GM18517 (cell line): Measurements from ENCODE around the gene MCHR1.

Experiments used
- ATAC-seq: cut with Tn5 transposase; IDR thresholded peaks from one replicate; pipeline ENCODE4 v1.9.1; 2021; ENCODE audit warnings: mild to moderate bottlenecking, moderate library complexity; ENCODE audit not compliant: unreplicated experiment

MCHR1 gene, protein sequence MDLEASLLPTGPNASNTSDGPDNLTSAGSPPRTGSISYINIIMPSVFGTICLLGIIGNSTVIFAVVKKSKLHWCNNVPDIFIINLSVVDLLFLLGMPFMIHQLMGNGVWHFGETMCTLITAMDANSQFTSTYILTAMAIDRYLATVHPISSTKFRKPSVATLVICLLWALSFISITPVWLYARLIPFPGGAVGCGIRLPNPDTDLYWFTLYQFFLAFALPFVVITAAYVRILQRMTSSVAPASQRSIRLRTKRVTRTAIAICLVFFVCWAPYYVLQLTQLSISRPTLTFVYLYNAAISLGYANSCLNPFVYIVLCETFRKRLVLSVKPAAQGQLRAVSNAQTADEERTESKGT

GRCh38 chr22:40679249-40679963, at the start of gene MCHR1:
TSS of gene MCHR1 (plus strand) at chr22:40679484. CDS start at chr22:40679653, 169 bp downstream.
- no peak for ATAC-seq

DNA sequence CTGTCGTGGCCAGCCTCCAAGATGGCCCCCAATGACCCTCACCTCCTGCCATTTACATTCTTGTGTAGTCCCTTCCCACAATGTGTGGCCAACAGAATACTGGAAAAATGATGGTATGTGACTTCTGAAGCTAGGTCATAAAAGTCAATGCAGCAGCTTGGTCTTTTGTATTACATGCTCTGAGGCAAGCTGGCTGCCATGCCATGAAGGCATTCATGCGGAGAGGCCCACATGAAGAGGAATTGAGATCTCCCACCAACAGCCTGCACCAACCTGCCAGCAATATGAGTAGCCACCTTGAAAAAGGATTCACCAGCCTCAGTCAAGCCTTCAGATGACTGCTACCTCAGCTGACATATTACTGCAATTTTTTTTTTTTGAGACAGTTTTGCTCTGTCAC, 47.4 kb upstream of the MCHR1 start:
- ATAC-seq: no peak

- ATAC-seq: no peak
These were observed 46.2 kb upstream of the MCHR1 start for GRCh38 chr22:40633036-40633435.

DNA sequence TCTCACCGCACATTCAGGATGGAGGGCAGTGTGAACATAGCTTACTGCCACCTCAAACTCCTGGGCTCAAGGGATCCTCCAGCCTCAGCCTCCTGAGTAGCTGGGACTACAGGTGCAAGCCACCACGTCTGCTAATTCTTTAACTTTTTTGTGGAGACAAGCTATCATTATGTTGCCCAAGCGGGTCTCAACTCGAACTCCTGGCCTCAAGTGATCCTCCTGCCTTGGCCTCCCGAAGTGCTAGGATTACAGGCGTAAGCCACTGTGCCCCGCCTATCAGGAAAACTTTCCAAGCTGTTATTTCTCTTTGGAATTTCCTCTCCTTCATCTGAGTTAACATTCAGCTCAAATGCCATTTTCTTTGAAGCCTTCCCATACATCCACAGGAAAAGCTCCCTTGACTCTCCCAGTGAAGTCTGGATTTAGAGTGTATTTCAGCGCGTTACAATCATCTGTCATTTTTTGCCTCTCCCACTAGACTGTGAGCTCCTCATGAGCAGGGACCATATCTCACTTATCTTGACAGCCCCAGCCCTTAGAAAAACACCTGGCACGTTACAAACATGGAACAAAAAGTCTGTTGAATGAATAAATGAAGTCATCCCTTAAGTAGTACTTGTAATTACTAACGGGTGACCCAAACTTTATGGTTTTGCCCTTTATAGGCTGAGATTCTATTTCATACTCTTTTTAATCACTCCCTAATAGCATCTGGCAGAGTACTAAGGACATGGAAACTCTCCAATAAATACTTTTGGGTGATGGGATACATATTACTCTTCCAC, 45.0 kb upstream of the MCHR1 start:
- no peak for ATAC-seq

DNA sequence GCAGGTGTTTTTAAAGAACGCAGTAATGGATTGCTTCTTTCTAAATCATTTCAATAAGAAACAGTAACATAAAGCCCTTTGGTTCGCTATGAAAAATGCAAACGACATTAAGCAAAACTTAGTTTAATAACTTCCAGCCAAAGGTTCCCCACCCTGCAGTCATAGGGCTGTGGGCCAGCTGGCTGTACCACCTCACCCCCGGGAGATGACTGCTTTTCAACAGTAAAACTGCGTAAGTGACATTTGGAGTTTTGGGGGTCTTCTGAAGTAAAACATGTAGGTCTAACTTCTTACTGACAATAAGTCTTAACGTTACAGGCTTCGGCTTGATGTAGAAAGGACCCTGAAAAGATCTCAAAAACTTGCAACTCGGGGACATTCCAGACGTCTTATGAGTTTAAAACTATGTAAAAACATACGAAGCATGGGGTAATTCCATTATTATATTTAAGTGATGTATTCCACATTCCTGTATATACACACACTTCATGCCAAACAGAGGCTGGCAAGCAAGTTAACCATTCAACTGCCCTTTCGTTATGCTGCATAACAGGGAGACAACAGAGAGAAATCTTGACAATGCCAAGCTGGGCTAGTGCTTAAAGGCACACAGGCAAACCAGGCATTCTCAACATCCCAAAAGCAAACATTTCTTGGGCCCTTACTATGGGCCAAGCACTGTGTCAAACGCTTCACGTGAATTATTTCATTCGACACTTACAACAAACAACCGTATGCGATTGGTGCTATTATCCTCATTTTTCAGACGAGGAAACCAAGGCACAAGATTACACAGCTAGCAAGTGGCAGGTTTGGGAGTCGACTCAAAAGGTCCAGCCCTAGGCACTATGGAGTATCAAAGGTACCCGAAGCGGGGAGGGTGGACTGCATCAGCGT, 44.0 kb upstream of the MCHR1 start:
- ATAC-seq: no peak

DNA sequence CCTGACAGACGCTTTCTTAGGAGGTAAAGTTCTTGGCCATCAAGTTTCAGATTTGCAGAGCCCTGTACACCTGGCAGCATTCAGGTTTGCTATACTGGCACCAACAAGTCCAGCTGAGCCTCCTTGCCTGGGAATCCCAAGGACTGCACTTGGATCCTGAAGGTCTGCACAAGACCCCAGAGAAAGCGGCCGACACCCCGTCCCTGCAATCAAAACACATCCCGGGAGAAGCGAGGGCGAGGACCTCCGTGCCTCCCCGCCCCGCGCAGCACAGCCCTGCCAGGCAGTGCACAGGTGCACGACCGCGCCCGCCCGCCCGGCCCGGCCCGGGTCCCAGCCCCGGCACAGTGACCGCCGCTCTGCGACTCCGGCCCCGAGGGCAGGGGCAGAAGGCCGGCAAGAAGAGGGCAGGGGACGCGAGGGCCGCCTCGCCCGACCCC, 43.3 kb upstream of the MCHR1 start:
- ATAC-seq: peak; percentile 17

DNA sequence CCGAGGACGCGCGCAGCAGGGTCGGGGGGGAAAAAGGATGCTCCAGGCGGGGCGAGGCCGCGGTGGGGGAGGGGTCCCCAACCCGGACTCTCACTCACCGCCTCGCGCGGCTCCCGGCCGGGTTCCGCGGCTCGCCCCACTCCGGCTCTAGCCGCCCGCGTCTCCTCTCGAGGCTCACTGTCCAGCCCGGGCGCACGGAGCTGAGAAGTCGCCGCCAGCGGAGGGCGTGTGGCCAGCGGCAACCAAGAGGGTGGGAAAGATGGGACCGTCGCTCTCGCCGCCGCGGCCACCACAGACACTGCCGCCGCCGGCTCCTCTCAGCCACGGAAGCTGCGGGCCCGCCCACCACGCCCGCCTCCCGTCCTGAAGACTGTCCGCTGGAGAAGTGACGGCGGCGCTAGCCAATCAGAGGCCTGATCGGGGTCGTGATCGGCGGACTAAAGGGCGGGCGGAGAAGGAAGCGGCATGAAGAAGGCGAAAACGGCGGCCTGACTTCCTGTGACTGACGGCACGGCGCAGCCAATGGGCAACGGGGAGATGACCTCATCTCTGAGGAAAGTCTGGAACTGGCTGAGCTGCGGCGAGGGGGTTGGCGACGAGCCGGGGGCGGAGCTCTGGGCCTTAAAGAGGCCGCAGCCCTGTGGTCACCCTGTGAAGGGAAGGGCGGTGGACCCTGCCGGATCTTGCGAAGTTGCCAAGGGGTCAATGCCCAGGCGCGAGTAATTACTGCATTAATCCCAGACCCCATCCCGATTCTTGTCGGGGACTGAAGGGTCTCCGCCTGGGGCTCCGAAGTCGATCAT, 42.7 kb upstream of the MCHR1 start, which contains the start of gene MRTFA:
MRTFA (minus strand) TSS at position 340 of the 803 bp plus-strand sequence.
- peak; percentile 90 for ATAC-seq

DNA sequence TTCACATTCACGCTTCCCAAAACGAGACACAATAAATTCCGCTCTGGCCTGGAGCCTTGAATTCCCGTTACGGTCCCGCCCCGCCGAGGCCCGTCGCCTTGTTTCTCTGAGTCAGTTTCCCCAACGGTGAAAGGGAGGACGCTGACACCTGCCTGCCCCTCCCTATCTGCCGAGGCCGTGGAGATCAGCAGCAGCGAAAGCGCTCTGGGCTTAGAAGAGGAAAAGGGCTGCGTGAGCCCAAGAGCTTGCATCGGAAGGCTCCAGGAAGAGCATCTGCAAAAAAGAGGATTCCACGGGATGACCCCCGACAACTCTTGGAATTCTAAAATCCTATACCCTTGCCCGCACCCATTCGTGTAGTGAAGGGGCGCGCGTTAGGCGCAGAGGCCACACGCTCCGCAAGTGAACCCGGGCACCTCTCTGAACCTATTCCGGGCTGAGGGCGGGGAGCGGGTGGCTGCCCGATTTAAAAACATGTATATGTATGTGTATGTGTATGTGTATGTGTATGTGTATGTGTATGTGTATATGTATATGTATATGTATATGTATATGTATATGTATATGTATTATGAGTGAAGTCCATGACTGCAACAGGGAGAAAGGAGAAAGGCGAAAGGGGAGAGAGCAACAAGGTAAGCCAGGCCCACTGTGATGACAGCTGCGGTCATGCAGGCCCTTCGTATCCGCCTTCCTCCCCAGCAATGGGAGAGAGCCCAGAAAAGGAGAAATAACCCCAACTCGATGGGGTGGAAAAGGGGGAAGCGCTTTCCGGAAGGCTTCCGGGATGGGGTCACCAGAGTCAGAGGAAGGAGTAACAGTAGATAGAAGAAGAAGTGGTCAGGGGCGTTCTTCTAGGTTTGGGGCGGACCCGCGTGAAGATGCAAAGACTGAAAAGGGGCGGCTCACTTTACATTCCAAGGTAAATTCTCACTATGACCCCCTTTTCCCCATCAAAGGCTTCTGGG, 41.8 kb upstream of the MCHR1 start:
- peak; percentile 12 for ATAC-seq

GRCh38 chr22:40638261-40638660, 41.0 kb upstream of the MCHR1 start:
- ATAC-seq: no peak

- no peak for ATAC-seq
These were observed 38.0 kb upstream of the MCHR1 start for GRCh38 chr22:40641269-40641668.

DNA sequence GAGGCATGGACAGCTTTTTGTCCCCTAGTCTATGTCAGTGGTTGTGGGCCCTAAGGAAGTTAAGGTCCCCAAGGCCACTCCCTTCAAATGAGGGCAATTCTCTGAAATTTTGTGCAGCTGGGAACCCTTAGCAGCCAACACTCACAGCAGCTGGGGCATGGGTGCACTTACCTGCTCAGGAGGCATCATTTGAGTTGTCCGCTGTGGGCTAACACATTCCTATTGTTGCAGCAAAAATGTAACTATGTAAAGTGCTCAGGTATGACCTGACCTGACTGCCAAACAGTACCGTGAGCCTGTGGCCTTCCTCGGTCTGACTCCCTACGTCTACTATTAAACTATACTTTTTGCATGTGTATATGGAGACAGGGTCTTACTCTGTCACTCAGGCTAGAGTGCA, 37.0 kb upstream of the MCHR1 start:
- no peak for ATAC-seq

- ATAC-seq: no peak
These were observed 33.6 kb upstream of the MCHR1 start for GRCh38 chr22:40645579-40646197.

- no peak for ATAC-seq
These were observed 30.9 kb upstream of the MCHR1 start for GRCh38 chr22:40648386-40648785.

DNA sequence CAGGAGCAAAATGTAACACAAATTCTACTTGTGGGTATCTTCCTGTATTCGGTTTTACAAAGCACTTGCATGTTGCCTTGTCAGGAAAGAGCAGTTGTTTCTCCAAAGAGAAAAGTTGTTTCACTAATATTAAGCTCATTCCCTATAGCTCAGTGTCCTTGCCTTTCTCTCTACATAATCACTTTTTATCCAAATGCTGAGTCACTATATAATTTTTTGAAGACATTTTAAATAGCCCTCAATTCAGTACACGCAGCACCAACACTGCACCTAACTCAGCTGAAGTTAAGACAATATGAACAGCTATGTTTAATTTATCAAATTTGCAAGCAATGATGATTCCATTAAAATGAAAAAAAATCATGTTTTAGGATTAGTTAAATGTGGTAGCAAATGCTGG, 28.2 kb upstream of the MCHR1 start:
- no peak for ATAC-seq

DNA sequence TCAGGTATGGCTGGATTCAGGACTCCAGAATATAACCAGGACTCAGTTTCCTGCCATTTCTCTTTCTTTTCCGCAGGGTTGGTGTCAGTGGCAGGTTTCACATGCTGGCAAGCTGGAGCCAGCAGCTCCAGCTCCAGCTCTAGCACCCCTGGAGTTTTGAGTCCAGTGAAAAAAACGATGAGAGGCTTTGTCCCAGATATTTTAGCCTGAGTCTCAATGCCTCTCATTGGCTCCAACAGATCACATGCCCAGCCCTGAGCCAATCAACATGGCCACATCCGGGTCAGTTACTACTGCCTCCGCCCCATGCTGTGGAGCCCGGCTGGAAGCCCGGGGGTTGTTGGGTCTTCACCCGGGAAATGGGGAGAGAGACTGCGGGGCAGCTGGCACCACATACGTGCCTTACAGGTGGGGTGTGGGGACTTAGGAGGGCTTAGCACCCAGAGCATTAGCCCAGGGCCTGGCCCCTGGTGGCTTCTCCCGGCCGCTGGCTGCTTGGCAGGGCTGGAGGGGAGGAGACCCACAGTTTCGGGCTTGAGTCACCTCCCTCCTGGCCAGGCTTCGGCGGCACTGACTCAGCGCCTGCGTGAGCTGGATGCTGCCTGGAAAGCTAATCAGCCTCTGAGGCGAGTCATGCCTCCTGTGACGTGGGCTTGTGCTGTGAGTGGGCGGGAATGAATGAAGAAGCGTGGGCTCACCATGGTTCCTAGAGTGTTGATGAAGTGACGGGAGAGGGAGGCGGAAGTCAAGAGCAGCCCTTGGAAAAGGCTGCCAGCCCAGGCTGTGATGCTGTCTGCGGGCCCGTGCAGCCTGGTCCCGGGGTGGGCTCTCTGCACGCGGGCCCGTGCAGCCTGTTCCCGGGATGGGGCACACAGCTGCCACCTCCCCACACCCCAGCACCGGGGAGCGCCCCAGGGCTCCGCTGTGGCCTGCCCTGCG, 27.5 kb upstream of the MCHR1 start:
- peak; percentile 76 for ATAC-seq

DNA sequence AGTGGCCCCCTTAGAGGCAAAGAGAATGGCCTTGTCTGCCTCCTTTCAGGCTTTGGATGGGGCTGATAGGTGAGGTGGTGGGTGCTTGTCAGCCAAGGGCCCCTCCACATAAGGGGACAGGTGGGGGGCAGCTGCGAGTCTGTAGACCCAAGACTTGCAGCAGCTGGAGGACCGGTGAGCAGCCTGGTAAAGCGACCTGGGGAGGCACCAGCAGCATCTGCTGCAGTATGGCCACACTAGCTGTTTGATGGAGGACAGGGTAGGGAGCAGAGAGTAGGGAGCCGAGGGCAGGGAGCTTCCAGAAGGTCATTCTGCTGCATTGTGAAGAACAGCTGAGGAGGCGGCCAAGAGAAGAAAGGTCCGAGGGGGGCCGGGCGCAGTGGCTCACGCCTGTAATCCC, 25.9 kb upstream of the MCHR1 start:
- ATAC-seq: no peak
